OCI-LY1 (cell line): ENCODE data around the gene TSN.

Experiments used
- EZH2 ChIP-seq: fragments of 200-600 bp; sonication (generic), shearing (Covaris generic); IDR thresholded peaks from 2 replicates; pipeline ENCODE4 v1.8.0; 2017; ENCODE audit warnings: borderline replicate concordance, mixed run types, mild to moderate bottlenecking, antibody characterized with exemption, low read length, moderate library complexity, mixed read lengths
- TF ChIP-seq, protein P1 (sequence below): fragments of 200-600 bp; sonication (generic), shearing (Covaris generic); IDR thresholded peaks from 2 replicates; pipeline ENCODE4 v1.5.1; 2017; ENCODE audit warnings: mild to moderate bottlenecking, antibody characterized with exemption, low read length, moderate library complexity, mixed read lengths

- TF ChIP-seq, protein P1, sequence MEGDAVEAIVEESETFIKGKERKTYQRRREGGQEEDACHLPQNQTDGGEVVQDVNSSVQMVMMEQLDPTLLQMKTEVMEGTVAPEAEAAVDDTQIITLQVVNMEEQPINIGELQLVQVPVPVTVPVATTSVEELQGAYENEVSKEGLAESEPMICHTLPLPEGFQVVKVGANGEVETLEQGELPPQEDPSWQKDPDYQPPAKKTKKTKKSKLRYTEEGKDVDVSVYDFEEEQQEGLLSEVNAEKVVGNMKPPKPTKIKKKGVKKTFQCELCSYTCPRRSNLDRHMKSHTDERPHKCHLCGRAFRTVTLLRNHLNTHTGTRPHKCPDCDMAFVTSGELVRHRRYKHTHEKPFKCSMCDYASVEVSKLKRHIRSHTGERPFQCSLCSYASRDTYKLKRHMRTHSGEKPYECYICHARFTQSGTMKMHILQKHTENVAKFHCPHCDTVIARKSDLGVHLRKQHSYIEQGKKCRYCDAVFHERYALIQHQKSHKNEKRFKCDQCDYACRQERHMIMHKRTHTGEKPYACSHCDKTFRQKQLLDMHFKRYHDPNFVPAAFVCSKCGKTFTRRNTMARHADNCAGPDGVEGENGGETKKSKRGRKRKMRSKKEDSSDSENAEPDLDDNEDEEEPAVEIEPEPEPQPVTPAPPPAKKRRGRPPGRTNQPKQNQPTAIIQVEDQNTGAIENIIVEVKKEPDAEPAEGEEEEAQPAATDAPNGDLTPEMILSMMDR = no peak
- TF ChIP-seq EZH2 = no peak
Measured at GRCh38 chr2:121803503-121803902, 48.1 kb downstream of the TSN start.
